IMR-90 (cell line): Measurements from ENCODE around the gene BCAS3. TPM values are rescaled to one million over a fixed set of nuclear protein-coding genes. Genes with fewer than 3 reads are reported as not detected.

ENCODE experiments used
- ATAC-seq: fragments of 200-7000 bp; cut with Tn5 transposase; 2 replicates; pipeline ENCODE4 v1.9.1; 2020; ENCODE audit warnings: low read depth, mild to moderate bottlenecking, moderate library complexity
- BruUV-seq: library from RNA; stranded (reverse); fragments of 400-500 nt; replicated peaks from 2 replicates; lab custom pipeline; 2021; lab: Mats Ljungman, UMichigan
- CTCF ChIA-PET: fragments of 300-600 bp; formaldehyde crosslinking; extraction: SDS; loops from one replicate; lab custom pipeline; 2021; ENCODE audit warnings: antibody characterized with exemption; lab: Yijun Ruan, JAX
- POLR2A ChIA-PET: fragments of 300-600 bp; sonication (Branson Sonifier 250); formaldehyde crosslinking; loops from one replicate; lab custom pipeline; 2022; ENCODE audit warnings: antibody characterized with exemption; ENCODE audit not compliant: unreplicated experiment; lab: Charles Lee
- DNase-seq: peaks from one replicate; pipeline ENCODE4 v3.0.0; 2013
- H2AFZ ChIP-seq: replicated peaks from 2 replicates; pipeline ENCODE3; 2013; ENCODE audit warnings: low read length, mild to moderate bottlenecking; ENCODE audit not compliant: poor library complexity
- H2AK5ac ChIP-seq: 2 replicates; pipeline ENCODE4 v1.6.1; 2013; ENCODE audit warnings: low read depth, low read length, inconsistent platforms
- H2AK9ac ChIP-seq: replicated peaks from 2 replicates; pipeline ENCODE3; 2013; ENCODE audit warnings: mild to moderate bottlenecking, low read depth, low read length, moderate library complexity; ENCODE audit not compliant: poor library complexity
- H2BK120ac ChIP-seq: 2 replicates; pipeline ENCODE4 v1.6.1; 2013; ENCODE audit warnings: low read depth, low read length, inconsistent platforms
- H2BK15ac ChIP-seq: 3 replicates; pipeline ENCODE4 v1.6.1; 2013; ENCODE audit warnings: low read depth, low read length, inconsistent platforms
- H2BK20ac ChIP-seq: 2 replicates; pipeline ENCODE4 v1.6.1; 2013; ENCODE audit warnings: low read depth, mild to moderate bottlenecking, inconsistent platforms, low read length, moderate library complexity
- H2BK5ac ChIP-seq: 2 replicates; pipeline ENCODE4 v1.6.1; 2013; ENCODE audit warnings: mild to moderate bottlenecking, low read depth, low read length, inconsistent platforms; ENCODE audit not compliant: poor library complexity, severe bottlenecking
- H3K14ac ChIP-seq: replicated peaks from 2 replicates; pipeline ENCODE4 v1.6.1; 2013; ENCODE audit warnings: low read depth, low read length, inconsistent platforms
- H3K18ac ChIP-seq: 2 replicates; pipeline ENCODE4 v1.6.1; 2013; ENCODE audit warnings: low read depth, low read length, control low read depth
- H3K23ac ChIP-seq: 2 replicates; pipeline ENCODE4 v1.6.1; 2013; ENCODE audit warnings: low read depth, low read length, inconsistent platforms
- H3K27ac ChIP-seq: 2 replicates; pipeline ENCODE4 v1.5.1; 2013; ENCODE audit warnings: mild to moderate bottlenecking, control low read depth, low read length; ENCODE audit not compliant: insufficient read depth
- H3K27me3 ChIP-seq: 2 replicates; pipeline ENCODE4 v1.6.1; 2013; ENCODE audit warnings: low read length; ENCODE audit not compliant: control insufficient read depth, insufficient read depth
- H3K36me3 ChIP-seq: 2 replicates; pipeline ENCODE4 v1.6.1; 2013; ENCODE audit warnings: low read length, mixed read lengths; ENCODE audit not compliant: control insufficient read depth, insufficient read depth
- H3K4ac ChIP-seq: 2 replicates; pipeline ENCODE4 v1.6.1; 2013; ENCODE audit warnings: low read depth, low read length, inconsistent platforms
- H3K4me1 ChIP-seq: 2 replicates; pipeline ENCODE4 v1.6.1; 2013; ENCODE audit warnings: low read length, mixed read lengths; ENCODE audit not compliant: control insufficient read depth, insufficient read depth
- H3K4me2 ChIP-seq: 2 replicates; pipeline ENCODE4 v1.6.1; 2013; ENCODE audit warnings: low read depth, mild to moderate bottlenecking, control low read depth, low read length, moderate library complexity
- H3K4me3 ChIP-seq: 2 replicates; pipeline ENCODE4 v1.5.1; 2013; ENCODE audit warnings: low read depth, mild to moderate bottlenecking, control low read depth, low read length, moderate library complexity; ENCODE audit not compliant: insufficient read depth
- H3K56ac ChIP-seq: 2 replicates; pipeline ENCODE4 v1.6.1; 2013; ENCODE audit warnings: low read length, inconsistent platforms; ENCODE audit not compliant: insufficient read depth; ENCODE audit errors: extremely low read depth
- H3K79me1 ChIP-seq, 2 experiments: 2 replicates each; pipeline ENCODE4 v1.6.1; 2013; ENCODE audit warnings: low read length in 2 of 2, inconsistent platforms in 1 of 2, low read depth in 1 of 2
- H3K9ac ChIP-seq: 2 replicates; pipeline ENCODE4 v1.6.1; 2013; ENCODE audit warnings: low read depth, low read length, control low read depth
- H3K9me1 ChIP-seq: 2 replicates; pipeline ENCODE4 v1.6.1; 2013; ENCODE audit warnings: low read length, inconsistent platforms; ENCODE audit not compliant: insufficient read depth
- H3K9me3 ChIP-seq: 2 replicates; pipeline ENCODE4 v1.6.1; 2013; ENCODE audit warnings: low read length; ENCODE audit not compliant: control insufficient read depth, insufficient read depth
- H4K20me1 ChIP-seq: 2 replicates; pipeline ENCODE4 v1.6.1; 2013; ENCODE audit warnings: low read length, inconsistent platforms; ENCODE audit not compliant: insufficient read depth
- H4K5ac ChIP-seq: 2 replicates; pipeline ENCODE4 v1.6.1; 2013; ENCODE audit warnings: mild to moderate bottlenecking, low read depth, low read length, control low read depth
- H4K8ac ChIP-seq, 2 experiments: 2 replicates each; pipeline ENCODE4 v1.6.1; 2013; ENCODE audit warnings: low read depth in 2 of 2, low read length in 2 of 2, control low read depth in 1 of 2, inconsistent platforms in 1 of 2
- H4K91ac ChIP-seq: 2 replicates; pipeline ENCODE4 v1.6.1; 2013; ENCODE audit warnings: low read depth, low read length, inconsistent platforms; ENCODE audit not compliant: insufficient read depth
- CEBPB ChIP-seq: IDR thresholded peaks from 2 replicates; pipeline ENCODE4 v1.6.1; 2012; ENCODE audit warnings: low read depth, low read length, improper control_type of control experiment
- FOS ChIP-seq: fragments of 150-350 bp; IDR thresholded peaks from 2 replicates; pipeline ENCODE4 v1.6.1; 2016; ENCODE audit warnings: low read depth, low read length
- MAFK ChIP-seq: IDR thresholded peaks from 2 replicates; pipeline ENCODE4 v1.6.1; 2012; ENCODE audit warnings: low read depth, low read length, improper control_type of control experiment
- MXI1 ChIP-seq: IDR thresholded peaks from 2 replicates; pipeline ENCODE4 v1.6.1; 2012; ENCODE audit warnings: low read depth, mild to moderate bottlenecking, low read length, moderate library complexity, borderline replicate concordance
- NFE2L2 ChIP-seq: fragments of 150-350 bp; IDR thresholded peaks from 2 replicates; pipeline ENCODE4 v1.6.1; 2016; ENCODE audit warnings: low read depth, mild to moderate bottlenecking, low read length
- RCOR1 ChIP-seq: IDR thresholded peaks from 2 replicates; pipeline ENCODE4 v1.6.1; 2012; ENCODE audit warnings: mild to moderate bottlenecking, low read length, improper control_type of control experiment; ENCODE audit not compliant: insufficient replicate concordance
- SMC3 ChIP-seq: fragments of 150-350 bp; IDR thresholded peaks from 2 replicates; pipeline ENCODE4 v1.6.1; 2016; ENCODE audit warnings: low read depth, mild to moderate bottlenecking, antibody characterized with exemption, low read length, moderate library complexity
- WGBS, 2 experiments: methylation state at CpG; one replicate each; pipeline versions ENCODE4 v1.1.5 to v1.1.7; 2013; ENCODE audit warnings: missing lambda C conversion rate in 2 of 2; ENCODE audit not compliant: insufficient read length in 1 of 2; ENCODE audit errors: extremely low coverage in 2 of 2; 5-methylcytosine and 5-hydroxymethylcytosine counted together
- dilution Hi-C: fragments of 300-500 bp; cut with HindIII; formaldehyde crosslinking; loops from one replicate; pipeline ENCODE4 v1.14.3; 2018; ENCODE audit warnings: low sequenced_read_pairs; ENCODE audit not compliant: unreplicated experiment
- in situ Hi-C: fragments of 300-500 bp; cut with MboI; formaldehyde crosslinking; loops from 3 replicates; pipeline ENCODE4 v1.14.3; 2019; ENCODE audit warnings: low sequenced_read_pairs, inconsistent platforms, mixed read lengths
- intact Hi-C: fragments of 100-400 bp; cut with micrococcal nuclease; formaldehyde crosslinking; loops from 2 replicates; pipeline ENCODE4 v1.10.0; 2022
- polyA plus RNA-seq, 3 experiments: library from polyadenylated mRNA; depleted of rRNA; stranded (reverse); fragments of >200 nt; gene quantifications; 2 replicates each; pipeline ENCODE4 v1.2.3, GENCODE V29; 2012; ENCODE audit warnings: low replicate concordance in 1 of 3
- total RNA-seq: library from RNA; depleted of rRNA; stranded (reverse); fragments of >200 nt; gene quantifications from 2 replicates; pipeline ENCODE4 v1.2.3, GENCODE V29; 2012
- TF ChIP-seq, protein P1 (sequence below): fragments of 150-350 bp; IDR thresholded peaks from 2 replicates; pipeline ENCODE4 v1.6.1; 2017; ENCODE audit warnings: mild to moderate bottlenecking, antibody characterized with exemption, low read length, low read depth

Gene BCAS3
- total and polyA plus RNA-seq, 2 of the 4 experiments (the other 2 are of a cell fraction), result 6.3 to 27.1 TPM

DNA sequence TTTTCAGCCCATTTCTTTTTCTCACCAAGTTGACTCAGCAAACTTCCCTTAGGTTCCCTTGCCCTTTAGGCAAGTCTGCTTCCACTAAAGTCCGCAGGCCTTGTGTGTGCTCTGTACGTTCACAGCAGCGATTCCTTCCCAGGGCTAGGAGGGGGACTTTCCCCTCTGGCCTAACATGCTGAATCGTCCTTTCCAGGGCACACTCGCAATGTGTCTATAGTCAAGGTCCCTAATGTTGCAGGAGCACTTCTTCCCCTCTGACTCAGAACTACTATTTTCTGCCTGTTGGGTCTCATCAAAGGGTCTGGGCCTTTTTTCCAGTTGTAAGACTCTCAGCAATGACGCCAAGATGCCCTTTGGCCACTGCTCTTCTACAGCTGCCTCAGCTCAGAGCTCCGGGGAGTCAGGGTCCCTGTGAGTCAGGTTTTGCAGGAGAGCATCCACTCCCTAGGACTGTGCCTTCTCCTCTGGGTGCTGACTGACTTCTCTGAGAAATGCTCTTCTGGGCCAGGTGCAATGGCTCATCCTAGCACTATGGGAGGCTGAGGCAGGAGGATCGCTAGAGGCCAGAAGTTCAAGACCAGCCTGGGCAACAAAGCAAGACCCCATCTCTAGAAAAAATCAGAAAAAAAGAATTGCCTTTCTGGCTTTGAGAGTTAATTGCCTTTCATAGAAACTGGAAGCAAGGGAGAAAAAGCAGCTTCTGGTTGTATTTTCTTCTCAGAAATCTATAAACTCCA, 657.6 kb downstream of the BCAS3 start:
- ATAC-seq, result peak; percentile 15
- no peaks in the 10 kb centered on the region for H4K20me1 ChIP-seq
- peak overlapping the region; percentile 5; the same call in 1 of the 2 replicates for H3K56ac ChIP-seq
- in situ Hi-C loops (no loop called here), intact Hi-C loops (no loop called here), dilution Hi-C loops (no loop called here)
- H3K79me1 ChIP-seq, result peaks cover 0 to 21% of the 10 kb centered on the region in 2 experiments; a peak in 2 of 4 replicates
- ChIA-PET CTCF (interaction anchor here (0.7 kb wide), 1 partner anchor 61 kb away, joined by 3 read pairs; no protein-coding TSS in a partner anchor), POLR2A (interaction anchor here (0.7 to 1.4 kb wide), 2 partner anchors 62 to 83 kb away, joined by 3 to 4 read pairs; no protein-coding TSS in a partner anchor)
- peak overlapping the region; percentile 67; the same call in 2 of the 3 replicates for H2BK15ac ChIP-seq
- no peaks in the 10 kb centered on the region for H3K36me3 ChIP-seq
- WGBS, 2 experiments, result 0% methylated on average over 2 of the region's 8 CpGs; no CpG with 5 or more reads in 1 of the 2 experiments
- peak overlapping the region; percentile 92 for H4K91ac ChIP-seq
- no peak overlapping the region; the same call in 1 of the 2 replicates for H3K9ac ChIP-seq
- H3K4me3 ChIP-seq, result no peak overlapping the region
- H3K18ac ChIP-seq, result peak overlapping the region; percentile 36
- no TSS peak for BruUV-seq
- peak overlapping the region; percentile 97 for H2AK5ac ChIP-seq
- H3K9me3 ChIP-seq, result no peaks in the 10 kb centered on the region
- H3K27me3 ChIP-seq, result no peaks in the 10 kb centered on the region
- H3K27ac ChIP-seq, result peak overlapping the region; percentile 60
- H4K8ac ChIP-seq, result peak overlapping the region; percentile 51 to 74
- peak overlapping the region; percentile 27 for H4K5ac ChIP-seq
- H3K4ac ChIP-seq, result peak overlapping the region; percentile 95
- DNase-seq, result peak; percentile 93
- peak overlapping the region; percentile 86 for H3K14ac ChIP-seq
- H2BK20ac ChIP-seq, result peak overlapping the region; percentile 90
- H2AFZ ChIP-seq, result peak overlapping the region; percentile 83
- no peak overlapping the region for H3K4me2 ChIP-seq
- H3K4me1 ChIP-seq, result peaks cover 37% of the 10 kb centered on the region
- peak overlapping the region; percentile 91 for H2BK120ac ChIP-seq
- peak overlapping the region; percentile 26 for H2AK9ac ChIP-seq
- peak overlapping the region; percentile 90 for H3K23ac ChIP-seq
- H2BK5ac ChIP-seq, result peak overlapping the region; percentile 83
- H3K9me1 ChIP-seq, result peaks cover 26% of the 10 kb centered on the region
- TF ChIP-seq FOS (peak; percentile 74), SMC3 (0 out of 2 replicates have a peak, but pooled peaks have one; percentile 8), NFE2L2 (0 out of 2 replicates have a peak, but pooled peaks have one; percentile 2), MXI1 (no peak), RCOR1 (peak; percentile 52), CEBPB (peak; percentile 46; the same call in 1 of the 2 replicates), MAFK (peak; percentile 13; the same call in 1 of the 2 replicates)
- TF ChIP-seq, protein P1, sequence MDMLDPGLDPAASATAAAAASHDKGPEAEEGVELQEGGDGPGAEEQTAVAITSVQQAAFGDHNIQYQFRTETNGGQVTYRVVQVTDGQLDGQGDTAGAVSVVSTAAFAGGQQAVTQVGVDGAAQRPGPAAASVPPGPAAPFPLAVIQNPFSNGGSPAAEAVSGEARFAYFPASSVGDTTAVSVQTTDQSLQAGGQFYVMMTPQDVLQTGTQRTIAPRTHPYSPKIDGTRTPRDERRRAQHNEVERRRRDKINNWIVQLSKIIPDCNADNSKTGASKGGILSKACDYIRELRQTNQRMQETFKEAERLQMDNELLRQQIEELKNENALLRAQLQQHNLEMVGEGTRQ, result no peak
